G401 (cell line): ENCODE results near the gene ADRA2B. TPM values are rescaled to one million over a fixed set of nuclear protein-coding genes. Genes with fewer than 3 reads are reported as not detected.
"Not testable (repeated sequence)": the region's sequence is repeated elsewhere in the genome, so short reads cannot be mapped to it uniquely, and the experiment has no call there.

ENCODE experiments used
- DNase-seq: peaks from one replicate; pipeline ENCODE4 v3.0.0-alpha.2; 2015; ENCODE audit warnings: low spot score
- in situ Hi-C: cut with HindIII; loops from 2 replicates; pipeline ENCODE4 v1.10.0; 2016; ENCODE audit warnings: low sequenced_read_pairs, mixed read lengths
- total RNA-seq: library from RNA; depleted of rRNA; stranded (reverse); fragments of >200 nt; shearing (Covaris generic); gene quantifications from 2 replicates; pipeline ENCODE4 v1.2.3, GENCODE V29; 2014

The ADRA2B gene
- total RNA-seq, 1 experiment from 2014 or later: not detected

DNA sequence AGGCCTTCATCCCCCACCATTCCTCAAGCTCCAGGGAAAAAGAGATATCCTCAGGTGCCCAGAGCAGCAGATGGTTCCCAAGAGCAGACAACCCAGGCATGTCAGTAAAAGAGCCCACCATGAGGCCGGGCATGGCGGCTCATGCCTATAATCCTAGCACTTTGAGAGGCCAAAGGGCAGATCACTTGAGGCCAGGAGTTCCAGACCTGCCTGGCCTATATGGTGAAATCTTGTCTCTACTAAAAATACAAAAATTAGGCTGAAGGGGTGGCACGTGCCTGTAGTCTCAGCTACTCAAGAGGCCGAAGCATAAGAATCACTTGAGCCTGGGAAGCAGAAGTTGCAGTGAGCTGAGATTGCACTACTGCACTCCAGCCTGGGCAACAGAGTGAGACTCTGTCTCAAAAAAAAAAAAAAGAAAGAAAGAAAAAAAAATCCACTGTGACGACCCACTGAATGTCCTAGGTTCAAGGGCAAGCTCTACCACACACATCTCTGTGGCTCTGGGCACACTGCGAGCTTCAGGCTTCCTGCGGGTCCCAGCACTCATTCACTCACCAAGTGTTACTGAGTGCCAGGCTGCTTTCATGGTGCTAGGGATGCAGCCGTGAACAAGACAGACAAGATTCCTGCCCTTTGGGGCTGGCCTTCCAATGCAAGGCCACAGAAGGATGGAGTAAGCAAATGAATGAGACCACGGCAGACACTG is 35.4 kb upstream of the ADRA2B start:
- DNase-seq: no peak
- in situ Hi-C loops: no loop called here

DNA sequence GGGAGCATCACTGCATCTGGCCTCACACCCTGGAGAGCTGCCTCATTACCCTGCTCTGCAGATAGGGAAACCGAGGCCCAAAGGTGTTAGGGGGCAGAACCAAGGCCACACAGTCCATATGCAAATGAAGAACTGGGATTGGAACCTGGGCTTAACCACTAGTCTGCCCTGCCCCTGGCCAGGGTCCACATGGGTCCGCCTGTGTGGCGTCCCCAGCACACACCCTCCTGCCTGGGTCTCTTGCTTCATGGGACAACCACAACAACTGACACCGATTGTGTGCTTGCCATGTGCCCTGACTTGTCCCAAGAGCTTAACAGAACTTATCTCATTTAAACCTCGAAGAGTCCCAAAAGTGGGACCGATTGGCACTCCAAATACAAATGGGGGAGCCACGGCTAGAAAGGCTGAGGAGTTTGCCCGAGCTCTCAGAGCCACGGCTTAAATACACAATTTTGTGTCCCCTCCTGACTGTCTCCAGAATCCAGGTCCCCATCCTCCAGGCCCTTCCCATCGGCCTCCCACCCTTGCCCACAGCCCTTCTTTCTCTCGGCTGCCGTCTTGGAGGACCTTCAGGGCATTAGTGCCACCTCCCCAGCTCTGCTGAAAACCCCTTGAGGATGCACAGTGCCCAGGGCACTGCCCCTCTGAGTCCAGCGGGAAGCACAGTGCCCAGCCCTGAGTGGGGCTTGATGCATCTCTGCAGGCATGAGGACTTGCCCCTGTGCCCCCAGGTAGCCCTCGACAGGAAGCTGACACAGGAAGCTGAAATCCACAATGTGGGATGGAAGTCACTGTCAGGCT is 34.6 kb upstream of the ADRA2B start:
- in situ Hi-C loops: no loop called here
- DNase-seq: no peak

DNA sequence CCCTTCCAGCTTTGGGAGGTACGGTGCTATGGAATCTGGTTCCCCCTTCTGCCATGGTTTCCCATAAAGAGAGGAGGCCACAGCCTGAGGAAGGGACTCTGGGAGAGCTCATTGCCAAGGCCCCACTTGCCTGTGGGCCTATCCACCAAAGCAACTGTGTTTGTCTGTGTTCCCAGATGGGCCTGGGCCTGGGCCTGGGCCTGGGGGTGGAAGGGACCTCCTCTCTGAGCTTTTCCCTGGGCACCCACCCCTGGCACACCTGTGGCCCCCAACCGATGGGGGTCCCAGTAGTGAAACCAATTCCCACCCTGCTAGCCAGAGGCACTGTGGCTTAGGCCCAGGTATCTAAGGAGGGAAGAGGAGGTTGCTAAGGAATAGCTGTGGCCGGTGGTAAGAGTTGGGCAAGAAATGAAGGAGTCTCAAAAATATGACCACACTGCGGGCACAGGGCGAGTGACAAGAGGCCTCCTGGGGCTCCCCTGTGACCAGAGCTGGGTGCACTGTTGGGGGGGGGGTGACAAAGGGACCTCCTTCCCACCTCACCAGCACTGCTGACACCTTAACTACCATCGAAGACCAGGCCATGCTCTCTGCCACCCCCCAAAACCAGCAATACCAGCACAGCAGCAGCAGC is 33.8 kb upstream of the ADRA2B start:
- no peak for DNase-seq
- in situ Hi-C loops: no loop called here

GRCh38 chr2:96148410-96149217 is 32.2 kb upstream of the ADRA2B start:
- DNase-seq: no peak
- in situ Hi-C loops: no loop called here

- no peak for DNase-seq
- in situ Hi-C loops: no loop called here
Measured at GRCh38 chr2:96147593-96148201, 31.3 kb upstream of the ADRA2B start.

DNA sequence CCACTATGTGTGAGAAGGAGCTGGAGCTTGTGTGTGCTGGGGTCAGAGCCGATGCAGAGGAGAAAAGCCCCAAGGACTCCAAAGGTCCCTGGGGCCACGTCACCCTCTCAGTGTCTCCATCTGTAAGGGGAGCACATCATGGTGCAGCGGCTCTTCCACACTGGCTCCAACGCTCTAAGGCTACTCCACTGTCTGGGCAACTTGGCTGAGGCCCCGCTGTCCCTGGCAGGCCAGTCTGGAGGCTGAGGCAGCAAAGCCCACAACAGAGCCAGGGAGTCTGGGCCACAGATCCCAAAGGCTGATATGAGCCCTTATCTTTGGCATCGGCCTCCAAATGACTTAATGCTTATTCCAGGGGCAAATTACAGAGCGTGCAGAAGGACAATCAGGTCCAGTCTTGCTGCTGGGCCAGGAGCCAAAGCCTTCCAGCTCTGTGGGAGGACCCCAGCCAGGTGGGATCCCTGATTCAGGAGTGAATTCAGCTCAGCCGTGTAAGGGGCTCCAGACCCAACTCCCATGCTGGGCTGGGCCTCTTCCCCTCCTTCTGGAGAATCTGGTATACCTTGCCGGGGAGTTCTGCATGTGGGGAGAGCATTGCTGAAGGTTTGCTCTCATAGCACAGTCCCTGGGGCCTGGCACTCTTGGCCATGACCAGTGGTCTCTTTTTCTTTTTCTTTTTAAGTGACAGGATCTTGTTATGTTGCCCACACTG is 30.7 kb upstream of the ADRA2B start:
- DNase-seq: no peak
- in situ Hi-C loops: no loop called here

GRCh38 chr2:96146153-96146880 is 29.9 kb upstream of the ADRA2B start:
- DNase-seq: no peak
- in situ Hi-C loops: no loop called here

- in situ Hi-C loops: no loop called here
- DNase-seq: no peak
Measured at GRCh38 chr2:96145848-96146152, 29.4 kb upstream of the ADRA2B start.

DNA sequence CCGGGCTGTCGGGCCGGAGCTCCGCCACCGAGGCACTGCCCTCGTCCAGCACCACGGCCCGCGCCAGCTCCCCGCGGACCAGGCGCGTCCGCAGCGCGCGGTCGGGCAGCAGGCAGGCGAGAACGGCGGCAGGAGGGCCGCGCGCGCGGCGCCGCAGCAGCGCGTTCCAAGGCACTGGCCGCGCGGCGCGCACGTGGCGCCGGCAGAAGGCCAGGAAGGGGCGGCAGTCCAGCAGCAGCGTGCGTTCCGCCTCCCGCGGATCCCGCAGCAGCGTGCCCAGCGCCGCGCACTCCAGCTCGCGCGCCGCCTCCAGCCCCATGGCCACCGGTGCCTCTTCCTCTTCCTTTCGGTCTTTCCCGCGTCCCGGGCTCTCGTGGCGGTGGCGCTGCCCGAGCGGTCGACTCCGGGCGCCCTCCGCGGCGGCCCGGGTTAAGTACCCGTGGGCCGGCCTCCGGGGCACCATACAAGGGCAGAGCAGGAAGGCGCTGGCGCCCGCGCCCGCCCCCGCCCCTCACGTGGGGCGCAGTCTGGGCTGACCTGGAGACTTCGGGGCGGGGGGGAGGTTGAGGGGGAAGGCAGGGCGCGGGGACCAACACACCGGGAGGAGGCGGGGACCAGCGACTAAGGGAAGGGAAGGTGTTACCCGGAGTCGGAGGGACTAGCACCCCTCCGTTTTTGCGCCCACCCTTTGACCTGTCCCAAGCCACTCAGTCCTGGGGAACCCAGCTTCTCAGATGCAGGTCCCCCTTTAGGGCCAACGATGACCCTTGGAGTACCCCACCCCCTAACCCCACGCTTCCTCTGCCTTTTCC is 28.9 kb upstream of the ADRA2B start, which contains the start of gene DUSP2:
Gene DUSP2, minus strand, starts transcription at position 405 of the 812 bp plus-strand sequence. Its CDS starts 86 bp downstream, at position 319.
- DNase-seq: peak; percentile 66
- in situ Hi-C loops: no loop called here

DNA sequence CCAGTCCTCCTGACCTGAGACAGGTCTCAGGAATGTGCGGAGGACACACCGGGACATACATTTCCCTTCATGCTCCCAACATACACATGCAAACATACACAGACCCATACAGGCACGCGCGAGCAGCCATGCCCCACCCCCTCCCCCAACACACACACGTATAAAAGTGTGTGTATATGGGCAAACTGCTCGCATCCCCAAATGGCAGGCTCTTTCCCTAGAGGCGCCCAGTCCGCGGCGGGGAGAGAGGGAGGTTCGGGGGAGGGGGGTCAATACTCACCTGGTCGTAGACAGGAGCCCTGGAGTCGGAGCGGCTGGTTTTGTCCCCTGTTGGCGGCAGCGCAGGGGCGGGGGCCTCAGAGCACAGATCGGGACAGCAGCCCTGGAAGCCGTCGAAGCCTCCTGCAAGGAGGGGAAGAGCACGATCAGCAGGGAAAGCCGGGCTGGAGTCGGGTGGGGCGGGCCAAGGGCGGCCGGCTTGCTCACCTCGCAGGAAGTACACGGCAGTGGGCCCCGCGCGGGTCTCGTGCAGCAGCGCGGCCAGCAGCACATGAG is 28.2 kb upstream of the ADRA2B start:
- in situ Hi-C loops: no loop called here
- no peak for DNase-seq

DNA sequence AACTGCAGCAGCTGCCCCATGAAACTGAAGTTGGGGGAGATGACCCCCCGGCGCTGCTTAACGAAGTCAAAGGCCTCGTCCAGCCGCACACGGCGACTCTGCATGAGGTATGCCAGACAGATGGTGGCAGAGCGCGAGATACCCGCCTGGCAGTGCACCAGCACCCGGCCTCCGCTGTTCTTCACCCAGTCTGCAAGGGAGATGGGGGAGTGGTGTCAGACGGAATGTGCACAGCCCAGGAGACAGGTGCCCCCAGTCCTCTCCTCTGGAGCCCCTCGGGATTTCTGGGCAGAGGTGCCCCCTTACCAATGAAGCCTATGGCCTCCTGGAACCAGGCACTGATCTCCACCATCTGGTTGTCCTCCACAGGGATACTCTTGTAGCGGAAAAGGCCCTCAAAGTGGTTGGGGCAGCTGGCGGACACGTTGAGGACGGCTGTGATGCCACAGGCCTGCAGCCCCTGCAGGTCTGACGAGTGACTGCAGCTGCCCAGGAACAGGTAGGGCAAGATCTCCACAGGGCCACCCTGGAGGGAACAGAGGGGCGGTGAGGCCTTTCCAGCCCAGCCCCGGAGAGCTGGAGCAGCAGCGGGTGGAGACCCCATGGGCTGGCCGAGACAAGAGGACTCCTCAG is 27.6 kb upstream of the ADRA2B start:
- in situ Hi-C loops: no loop called here

GRCh38 chr2:96143231-96143847 is 27.0 kb upstream of the ADRA2B start:
- no peak for DNase-seq
- in situ Hi-C loops: no loop called here

More for the DNA sequence above, 27.6 kb upstream of the ADRA2B start:
- peak; percentile 46 for DNase-seq

DNA sequence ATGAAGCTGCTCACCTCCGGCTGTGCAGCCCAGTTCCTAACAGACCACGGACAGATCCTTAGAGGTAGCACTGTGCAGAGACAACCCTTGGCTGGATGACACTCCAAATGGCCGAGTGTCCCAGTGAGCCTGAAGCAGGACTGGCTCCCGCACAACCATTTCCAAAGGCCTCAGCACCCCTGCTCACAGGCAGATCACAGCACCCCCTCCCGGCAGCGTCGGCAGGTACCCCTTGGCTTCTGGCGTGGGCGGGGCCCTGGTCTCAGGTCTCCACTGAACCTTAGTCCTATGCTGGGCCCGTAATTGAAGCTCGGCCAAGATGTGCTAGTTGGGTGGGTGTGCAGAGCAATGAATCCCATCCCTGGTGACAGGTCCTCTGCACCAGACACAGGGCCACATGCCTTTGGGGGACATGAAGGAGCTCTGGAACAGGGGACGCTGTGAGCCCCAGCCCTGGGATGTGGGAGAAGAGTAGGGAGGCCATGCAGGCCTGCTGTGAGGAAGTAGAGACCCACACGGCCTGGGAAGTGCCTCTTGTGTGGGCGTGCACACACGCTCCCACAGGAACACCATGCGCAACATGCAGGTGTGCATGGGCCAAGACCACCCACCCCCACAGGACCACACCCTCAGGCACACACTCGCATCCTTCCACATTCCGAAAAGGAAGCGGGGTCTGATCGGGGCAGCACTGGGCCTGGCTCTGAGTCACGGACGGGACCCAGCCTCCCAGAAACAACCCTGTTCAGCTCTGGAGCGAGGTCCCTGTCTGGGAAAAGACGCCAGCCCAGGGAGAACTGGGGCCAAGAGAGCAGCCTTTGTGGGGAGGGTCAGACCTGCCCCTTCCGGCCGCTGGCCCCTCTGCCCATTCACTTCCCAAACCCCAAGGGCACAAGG is 26.1 kb upstream of the ADRA2B start:
- in situ Hi-C loops: no loop called here
- no peak for DNase-seq

DNA sequence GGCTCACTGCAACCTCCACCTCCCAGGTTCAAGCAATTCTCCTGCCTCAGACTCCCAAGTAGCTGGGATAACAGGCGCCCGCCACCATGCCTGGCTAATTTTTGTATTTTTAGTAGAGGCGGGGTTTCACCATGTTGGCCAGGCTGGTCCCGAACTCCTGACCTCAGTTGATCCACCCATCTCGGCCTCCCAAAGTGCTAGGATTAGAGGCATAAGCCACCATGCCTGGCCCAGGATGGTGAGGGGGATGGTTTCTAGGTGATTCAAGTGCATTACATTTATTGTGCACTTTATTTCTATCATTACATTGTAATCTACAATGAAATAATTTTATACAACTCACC is 25.2 kb upstream of the ADRA2B start:
- DNase-seq, in situ Hi-C loops: not testable (repeated sequence)

- in situ Hi-C loops: no loop called here
- DNase-seq: no peak
Measured at GRCh38 chr2:96140941-96141623, 24.7 kb upstream of the ADRA2B start.
